ENCODE data around the gene GNAI1. TPM values are rescaled to one million over a fixed set of nuclear protein-coding genes. Genes with fewer than 3 reads are reported as not detected.

Gene GNAI1
- total RNA-seq, 4 donors from 2014 or later: 17.2 to 74.0 (median 38.2) TPM

DNA sequence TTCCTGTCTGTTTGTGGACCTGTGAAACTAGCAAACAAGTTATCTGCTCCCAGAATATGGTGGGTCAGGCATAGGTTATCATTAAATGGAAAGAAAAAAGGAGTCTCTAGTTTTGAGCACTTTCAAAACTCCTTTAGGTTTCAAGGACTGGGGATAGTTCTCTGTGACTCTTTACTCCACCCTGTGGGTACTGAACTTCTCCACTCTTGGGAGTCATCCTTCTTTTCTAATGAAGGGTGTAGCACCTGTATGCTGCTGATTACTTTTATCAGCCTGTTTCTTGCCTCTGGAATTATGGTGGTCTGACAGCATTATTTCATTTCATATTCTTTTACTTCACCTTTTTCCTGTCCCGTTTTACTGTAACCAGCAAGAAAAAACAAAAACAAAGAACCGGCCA is 6.7 kb downstream of the GNAI1 start:
- intact Hi-C loops (cut with DNase I; ENCODE audit: low total_unique reads): no loop called here

DNA sequence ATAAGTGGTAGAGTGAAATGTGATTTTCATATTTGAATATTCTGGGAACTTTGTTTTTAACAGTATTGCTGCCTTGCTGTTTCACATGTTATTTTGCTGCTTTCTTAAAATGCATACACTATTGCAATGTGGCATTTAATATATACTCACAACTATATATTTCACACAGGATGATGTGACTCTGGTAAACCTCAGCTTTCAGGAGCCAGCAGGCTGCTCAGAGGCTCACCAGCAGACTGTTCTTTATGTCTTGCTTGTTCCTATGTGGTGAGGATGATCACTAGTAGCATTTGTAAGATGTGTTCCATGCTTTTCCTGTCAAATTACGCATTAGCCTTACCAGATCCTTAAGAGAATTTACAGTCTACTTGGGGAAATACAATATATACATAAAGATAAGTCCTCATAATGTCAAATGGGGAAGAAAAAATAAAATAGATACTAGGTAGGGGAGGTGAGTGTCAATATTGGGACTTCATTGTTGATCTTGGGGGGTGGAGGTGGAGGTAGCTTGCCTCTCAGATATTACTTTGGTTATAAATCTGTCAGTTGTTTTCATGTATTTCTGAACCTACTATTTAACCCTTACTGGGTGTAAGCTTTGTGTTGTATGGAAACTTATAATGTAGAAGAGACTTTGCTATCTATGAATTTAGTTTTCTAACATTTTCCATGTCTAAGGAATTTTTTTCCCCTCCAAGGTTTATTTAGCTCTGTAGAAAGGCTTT is 8.4 kb downstream of the GNAI1 start:
- DNase-seq: no peak
- intact Hi-C loops (cut with DNase I; ENCODE audit: low total_unique reads): no loop called here
- no peak overlapping the region for H3K27ac ChIP-seq
- H3K36me3 ChIP-seq: no peaks in the 10 kb centered on the region
- TF ChIP-seq, protein P1, sequence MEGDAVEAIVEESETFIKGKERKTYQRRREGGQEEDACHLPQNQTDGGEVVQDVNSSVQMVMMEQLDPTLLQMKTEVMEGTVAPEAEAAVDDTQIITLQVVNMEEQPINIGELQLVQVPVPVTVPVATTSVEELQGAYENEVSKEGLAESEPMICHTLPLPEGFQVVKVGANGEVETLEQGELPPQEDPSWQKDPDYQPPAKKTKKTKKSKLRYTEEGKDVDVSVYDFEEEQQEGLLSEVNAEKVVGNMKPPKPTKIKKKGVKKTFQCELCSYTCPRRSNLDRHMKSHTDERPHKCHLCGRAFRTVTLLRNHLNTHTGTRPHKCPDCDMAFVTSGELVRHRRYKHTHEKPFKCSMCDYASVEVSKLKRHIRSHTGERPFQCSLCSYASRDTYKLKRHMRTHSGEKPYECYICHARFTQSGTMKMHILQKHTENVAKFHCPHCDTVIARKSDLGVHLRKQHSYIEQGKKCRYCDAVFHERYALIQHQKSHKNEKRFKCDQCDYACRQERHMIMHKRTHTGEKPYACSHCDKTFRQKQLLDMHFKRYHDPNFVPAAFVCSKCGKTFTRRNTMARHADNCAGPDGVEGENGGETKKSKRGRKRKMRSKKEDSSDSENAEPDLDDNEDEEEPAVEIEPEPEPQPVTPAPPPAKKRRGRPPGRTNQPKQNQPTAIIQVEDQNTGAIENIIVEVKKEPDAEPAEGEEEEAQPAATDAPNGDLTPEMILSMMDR (IDR thresholded peaks at IDR 0.05): no peak
- TF ChIP-seq POLR2A (IDR thresholded peaks at IDR 0.05): no peak
- H3K4me1 ChIP-seq: peaks cover 0 to 7% of the 10 kb centered on the region in 2 donors
- H3K4me3 ChIP-seq: no peak overlapping the region
- no peaks in the 10 kb centered on the region for H3K27me3 ChIP-seq
- no peaks in the 10 kb centered on the region for H3K9me3 ChIP-seq

More for the DNA sequence above, 6.7 kb downstream of the GNAI1 start:
- TF ChIP-seq, protein P1 (IDR thresholded peaks at IDR 0.05): no peak
- TF ChIP-seq POLR2A (IDR thresholded peaks at IDR 0.05): no peak
- Histone ChIP-seq H3K36me3 (no peaks in the 10 kb centered on the region), H3K9me3 (no peaks in the 10 kb centered on the region), H3K4me3 (no peak overlapping the region), H3K4me1 (peaks cover 0 to 7% of the 10 kb centered on the region in 2 donors), H3K27ac (no peak overlapping the region), H3K27me3 (no peaks in the 10 kb centered on the region)
- no peak for DNase-seq

DNA sequence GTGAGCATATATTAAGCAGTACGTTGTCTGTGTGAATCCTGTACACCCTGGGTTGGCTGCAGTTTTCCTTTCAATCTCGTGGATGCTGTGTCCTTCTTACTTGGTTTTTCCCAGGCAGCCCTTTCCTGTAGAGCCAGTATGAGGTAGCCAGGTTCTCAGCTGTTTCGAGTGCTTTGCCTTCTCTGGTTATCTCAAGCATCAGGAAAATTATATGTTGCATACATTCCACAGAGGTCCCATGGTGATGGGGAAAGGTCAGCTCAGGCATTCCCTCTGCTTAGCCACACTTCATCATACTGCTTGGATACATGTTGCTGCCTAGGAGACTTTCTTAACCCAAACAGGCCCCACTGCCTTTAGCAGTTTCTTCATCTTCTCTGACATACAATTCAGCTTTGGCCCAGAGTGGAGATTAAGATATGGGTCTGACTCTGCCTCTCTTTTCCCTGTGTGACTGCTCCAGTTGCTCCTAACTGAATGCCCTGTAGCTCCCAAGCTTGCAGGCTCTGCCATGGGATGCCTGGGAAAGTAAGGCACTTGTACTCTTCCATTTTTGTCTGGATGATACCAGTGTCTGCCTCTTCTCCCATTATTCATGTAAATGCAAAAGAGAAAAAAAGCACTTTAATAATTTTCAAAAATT is 11.3 kb downstream of the GNAI1 start:
- intact Hi-C loops (cut with DNase I; ENCODE audit: low total_unique reads): no loop called here
- no peak for DNase-seq
- TF ChIP-seq POLR2A (IDR thresholded peaks at IDR 0.05): no peak
- TF ChIP-seq, protein P1 (IDR thresholded peaks at IDR 0.05): no peak
- no peaks in the 10 kb centered on the region for H3K27me3 ChIP-seq
- no peak overlapping the region for H3K4me3 ChIP-seq
- H3K36me3 ChIP-seq: no peaks in the 10 kb centered on the region
- no peaks in the 10 kb centered on the region for H3K9me3 ChIP-seq
- H3K27ac ChIP-seq: peak overlapping the region in 1 of 2 donors; percentile 25
- peaks cover 0 to 7% of the 10 kb centered on the region in 2 donors for H3K4me1 ChIP-seq

DNA sequence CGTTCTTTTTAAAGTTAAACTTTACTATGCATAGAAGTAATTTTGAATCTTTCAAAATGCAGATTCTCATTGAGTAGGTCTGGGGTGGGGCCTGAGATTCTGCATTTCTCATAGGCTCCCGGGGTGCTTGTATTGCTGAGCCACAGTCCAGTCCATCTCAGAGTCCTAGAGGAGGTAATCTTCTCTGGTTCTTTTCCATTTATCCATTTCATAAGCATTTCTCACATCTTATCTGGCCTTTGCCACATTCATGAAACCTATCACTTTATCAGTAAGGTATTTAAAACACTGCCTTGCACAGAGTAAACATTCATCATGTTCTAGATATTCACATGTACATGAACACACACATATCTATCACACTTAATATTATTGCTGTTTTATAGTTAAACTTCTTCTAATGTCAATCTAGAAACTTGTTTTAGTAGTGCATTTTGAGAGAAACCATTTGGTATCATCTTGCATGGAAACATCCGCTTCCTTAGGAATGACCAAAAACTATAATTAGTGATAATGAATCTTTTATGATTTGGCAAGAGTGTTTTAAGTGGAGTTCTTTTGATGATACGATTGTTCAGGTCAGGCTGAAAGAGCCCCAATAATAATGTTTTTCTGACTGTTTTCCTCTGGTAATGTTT is 12.0 kb downstream of the GNAI1 start:
- peak overlapping the region in 1 of 2 donors; percentile 52 for H3K27ac ChIP-seq
- no peaks in the 10 kb centered on the region for H3K27me3 ChIP-seq
- no peak for TF ChIP-seq POLR2A (IDR thresholded peaks at IDR 0.05)
- TF ChIP-seq, protein P1 (IDR thresholded peaks at IDR 0.05): no peak
- intact Hi-C loops (cut with DNase I; ENCODE audit: low total_unique reads): no loop called here
- no peak for DNase-seq
- no peaks in the 10 kb centered on the region for H3K36me3 ChIP-seq
- H3K4me1 ChIP-seq: peaks cover 0 to 7% of the 10 kb centered on the region in 2 donors
- no peaks in the 10 kb centered on the region for H3K9me3 ChIP-seq
- H3K4me3 ChIP-seq: no peak overlapping the region

Data from uterus (tissue), 4 donors.